ENCODE measurements around the gene CELF2.

GRCh38 chr10:11266426-11266825 lies 248.8 kb downstream of the CELF2 start:
- TF ChIP-seq POLR2A (IDR thresholded peaks at IDR 0.05) (no peak), CTCF (IDR thresholded peaks at IDR 0.05) (no peak), EP300 (IDR thresholded peaks at IDR 0.05; ENCODE audit: low read depth) (no peak)
